HT-29 (cell line): ENCODE data around the gene PRKCZ. TPM values are rescaled to one million over a fixed set of nuclear protein-coding genes. Genes with fewer than 3 reads are reported as not detected.
A peak's percentile ranks its signal among the peaks of the same experiment; 100 is the strongest.

Experiments used
- DNase-seq: peaks from one replicate; pipeline ENCODE4 v3.0.0-alpha.2; 2015; ENCODE audit warnings: low spot score
- total RNA-seq: library from RNA; depleted of rRNA; stranded (reverse); fragments of >200 nt; shearing (Covaris generic); gene quantifications from 2 replicates; pipeline ENCODE4 v1.2.3, GENCODE V29; 2014

The PRKCZ gene
- total RNA-seq, 1 experiment from 2014 or later = 67.4 TPM

GRCh38 chr1:2193514-2194281 lies 143.5 kb downstream of the PRKCZ start:
- DNase-seq = peak; percentile 42

- peak; percentile 60 for DNase-seq
These were observed 144.2 kb downstream of the PRKCZ start, which contains the start of gene FAAP20 for GRCh38 chr1:2194319-2194897. Gene FAAP20 (minus strand): TSS chr1:2194772. CDS start chr1:2194749, 23 bp downstream.

GRCh38 chr1:2194898-2195673 lies 144.9 kb downstream of the PRKCZ start:
- DNase-seq = peak; percentile 92

- no peak for DNase-seq
These were observed 145.6 kb downstream of the PRKCZ start for GRCh38 chr1:2195785-2196184.

GRCh38 chr1:2196901-2197638 lies 146.9 kb downstream of the PRKCZ start:
- DNase-seq = no peak

- no peak for DNase-seq
These were observed 147.5 kb downstream of the PRKCZ start for GRCh38 chr1:2197707-2198165.

- DNase-seq = peak; percentile 45
These were observed 148.4 kb downstream of the PRKCZ start for GRCh38 chr1:2198571-2198970.

GRCh38 chr1:2199042-2199810 lies 149.0 kb downstream of the PRKCZ start:
- DNase-seq = peak; percentile 81

- DNase-seq = no peak
These were observed 150.2 kb downstream of the PRKCZ start for GRCh38 chr1:2200308-2200943.

GRCh38 chr1:2201062-2201461 lies 150.9 kb downstream of the PRKCZ start:
- DNase-seq = no peak

- no peak for DNase-seq
These were observed 151.9 kb downstream of the PRKCZ start for GRCh38 chr1:2202008-2202575.

GRCh38 chr1:2202843-2203601 lies 152.8 kb downstream of the PRKCZ start:
- DNase-seq = no peak

GRCh38 chr1:2203671-2204414 lies 153.6 kb downstream of the PRKCZ start:
- DNase-seq = no peak

GRCh38 chr1:2204415-2205190 lies 154.4 kb downstream of the PRKCZ start:
- peak; percentile 22 for DNase-seq

- peak; percentile 87 for DNase-seq
These were observed 155.2 kb downstream of the PRKCZ start for GRCh38 chr1:2205191-2205952.

GRCh38 chr1:2206813-2207487 lies 156.7 kb downstream of the PRKCZ start:
- DNase-seq = no peak
